SK-N-SH treated with all-trans-retinoic acid at 6 μM for 48 hours (cell line): ENCODE data around the gene DLG2.

Experiments used
- ATAC-seq: fragments of 200-7000 bp; cut with Tn5 transposase; 3 replicates; pipeline ENCODE4 v1.9.1; 2020; ENCODE audit warnings: mild to moderate bottlenecking, moderate library complexity
- ARNTL ChIP-seq: fragments of 450-650 bp; formaldehyde crosslinking; IDR thresholded peaks from 2 replicates; pipeline ENCODE4 v1.5.0; 2020; ENCODE audit warnings: low read depth, mild to moderate bottlenecking, moderate library complexity, borderline replicate concordance
- BACH2 ChIP-seq: fragments of 250-450 bp; sonication (Bioruptor Pico); IDR thresholded peaks from 2 replicates; pipeline ENCODE4 v1.9.0; 2021; ENCODE audit warnings: mild to moderate bottlenecking, borderline replicate concordance
- CREB5 ChIP-seq: fragments of 250-450 bp; sonication (Bioruptor Pico); IDR thresholded peaks from 2 replicates; pipeline ENCODE4 v1.5.1; 2020; ENCODE audit warnings: low read depth, mild to moderate bottlenecking, moderate library complexity
- CSDC2 ChIP-seq: fragments of 250-450 bp; sonication (Bioruptor Pico); IDR thresholded peaks from 2 replicates; pipeline ENCODE4 v1.5.0; 2020; ENCODE audit warnings: mild to moderate bottlenecking, moderate library complexity
- CSRNP3 ChIP-seq: fragments of 250-450 bp; sonication (Bioruptor Pico); IDR thresholded peaks from 2 replicates; pipeline ENCODE4 v1.5.1; 2021; ENCODE audit warnings: mild to moderate bottlenecking, moderate library complexity
- GLIS3 ChIP-seq: fragments of 250-450 bp; sonication (Bioruptor Pico); IDR thresholded peaks from 2 replicates; pipeline ENCODE4 v1.5.0; 2020; ENCODE audit warnings: mild to moderate bottlenecking, moderate library complexity
- ISL1 ChIP-seq: fragments of 250-450 bp; sonication (Bioruptor Pico); IDR thresholded peaks from 2 replicates; pipeline ENCODE4 v2.1.2; 2022; ENCODE audit warnings: mild to moderate bottlenecking, moderate library complexity
- OSR1 ChIP-seq: fragments of 250-450 bp; sonication (Bioruptor Pico); IDR thresholded peaks from 2 replicates; pipeline ENCODE4 v1.8.0; 2022; ENCODE audit warnings: moderate library complexity, mild to moderate bottlenecking, inconsistent platforms
- PATZ1 ChIP-seq: fragments of 250-450 bp; sonication (Bioruptor Pico); IDR thresholded peaks from 2 replicates; pipeline ENCODE4 v1.8.0; 2020; ENCODE audit warnings: mild to moderate bottlenecking, moderate library complexity, borderline replicate concordance
- POU6F1 ChIP-seq: fragments of 250-450 bp; sonication (Bioruptor Pico); IDR thresholded peaks from 2 replicates; pipeline ENCODE4 v1.8.0; 2021; ENCODE audit warnings: low read depth, mild to moderate bottlenecking, moderate library complexity, borderline replicate concordance
- PPARA ChIP-seq: fragments of 250-450 bp; sonication (Bioruptor Pico); IDR thresholded peaks from 2 replicates; pipeline ENCODE4 v1.5.0; 2020; ENCODE audit warnings: mild to moderate bottlenecking, borderline replicate concordance
- RARB ChIP-seq: fragments of 250-450 bp; sonication (Bioruptor Pico); IDR thresholded peaks from 2 replicates; pipeline ENCODE4 v1.8.0; 2021; ENCODE audit warnings: mild to moderate bottlenecking, moderate library complexity
- SNAI2 ChIP-seq: fragments of 250-450 bp; sonication (Bioruptor Pico); IDR thresholded peaks from 2 replicates; pipeline ENCODE4 v1.5.0; 2020; ENCODE audit warnings: mild to moderate bottlenecking, moderate library complexity
- TCF4 ChIP-seq: fragments of 250-450 bp; sonication (Bioruptor Pico); IDR thresholded peaks from 2 replicates; pipeline ENCODE4 v1.8.0; 2021; ENCODE audit warnings: mild to moderate bottlenecking, moderate library complexity, borderline replicate concordance
- TOX ChIP-seq: fragments of 250-450 bp; sonication (Bioruptor Pico); IDR thresholded peaks from 2 replicates; pipeline ENCODE4 v1.8.0; 2021; ENCODE audit warnings: mild to moderate bottlenecking, moderate library complexity, borderline replicate concordance
- ZC3H10 ChIP-seq: fragments of 250-450 bp; sonication (Bioruptor Pico); IDR thresholded peaks from 2 replicates; pipeline ENCODE4 v1.5.1; 2021; ENCODE audit warnings: mild to moderate bottlenecking, moderate library complexity
- ZFP30 ChIP-seq: fragments of 450-650 bp; formaldehyde crosslinking; IDR thresholded peaks from 2 replicates; pipeline ENCODE4 v1.5.0; 2022; ENCODE audit warnings: mild to moderate bottlenecking, moderate library complexity
- ZNF565 ChIP-seq: fragments of 450-650 bp; formaldehyde crosslinking; conservative IDR thresholded peaks from 2 replicates; pipeline ENCODE4 v1.5.0; 2020; ENCODE audit warnings: low read depth, mild to moderate bottlenecking, moderate library complexity
- ZNF70 ChIP-seq: fragments of 450-650 bp; formaldehyde crosslinking; IDR thresholded peaks from 2 replicates; pipeline ENCODE4 v1.5.0; 2020; ENCODE audit warnings: mild to moderate bottlenecking, moderate library complexity
- ZNF8 ChIP-seq: fragments of 450-650 bp; formaldehyde crosslinking; IDR thresholded peaks from 2 replicates; pipeline ENCODE4 v1.5.0; 2020; ENCODE audit warnings: mild to moderate bottlenecking, moderate library complexity

DLG2 gene

GRCh38 chr11:83542861-83543260 lies 2084.3 kb downstream of the DLG2 start:
- no peak for ATAC-seq
- TF ChIP-seq BACH2 (CRISPR knock-in tag) = no peak
- no peak for TF ChIP-seq ZC3H10 (CRISPR knock-in tag)
- no peak for TF ChIP-seq CREB5
- TF ChIP-seq TCF4 (CRISPR knock-in tag) = no peak
- no peak for TF ChIP-seq POU6F1 (CRISPR knock-in tag)
- no peak for TF ChIP-seq OSR1
- no peak for TF ChIP-seq SNAI2 (CRISPR knock-in tag)
- no peak for TF ChIP-seq TOX (CRISPR knock-in tag)
- TF ChIP-seq ZNF565 (CRISPR knock-in tag) = no peak
- TF ChIP-seq PPARA (CRISPR knock-in tag) = no peak
- no peak for TF ChIP-seq ARNTL
- TF ChIP-seq ZNF8 (CRISPR knock-in tag) = no peak

- ATAC-seq = no peak
- TF ChIP-seq ISL1 (CRISPR knock-in tag) (no peak), CREB5 (no peak), ZFP30 (CRISPR knock-in tag) (no peak), ZNF565 (CRISPR knock-in tag) (no peak), SNAI2 (CRISPR knock-in tag) (no peak), RARB (CRISPR knock-in tag) (no peak), PPARA (CRISPR knock-in tag) (no peak), OSR1 (no peak), TOX (CRISPR knock-in tag) (no peak), BACH2 (CRISPR knock-in tag) (no peak), TCF4 (CRISPR knock-in tag) (no peak), ZNF70 (CRISPR knock-in tag) (no peak), GLIS3 (no peak), POU6F1 (CRISPR knock-in tag) (no peak)
Observed at GRCh38 chr11:83540728-83541127, 2086.4 kb downstream of the DLG2 start.

- no peak for ATAC-seq
- TF ChIP-seq SNAI2 (CRISPR knock-in tag) (no peak), ISL1 (CRISPR knock-in tag) (peak; percentile 51)
Observed at GRCh38 chr11:83540112-83540675, 2086.9 kb downstream of the DLG2 start.

GRCh38 chr11:83538286-83538685 lies 2088.9 kb downstream of the DLG2 start:
- no peak for ATAC-seq
- no peak for TF ChIP-seq PATZ1 (CRISPR knock-in tag)
- TF ChIP-seq SNAI2 (CRISPR knock-in tag) = no peak
- TF ChIP-seq CSDC2 (CRISPR knock-in tag) = no peak
- TF ChIP-seq CSRNP3 = no peak
- no peak for TF ChIP-seq ZC3H10 (CRISPR knock-in tag)
- no peak for TF ChIP-seq GLIS3
